AG10803 (cell line): ENCODE results near the gene LSP1.

Experiments
- DNase-seq: peaks from one replicate; pipeline ENCODE4 v3.0.0; 2010; ENCODE audit warnings: low read depth
- H3K4me3 ChIP-seq: 2 replicates; pipeline ENCODE4 v1.5.1; 2011; ENCODE audit warnings: mild to moderate bottlenecking, low read length, control low read depth
- TF ChIP-seq, protein P1 (sequence below): conservative IDR thresholded peaks from 2 replicates; pipeline ENCODE4 v1.5.1; 2011; ENCODE audit warnings: mild to moderate bottlenecking, low read length, control low read depth, inconsistent platforms

LSP1 gene

DNA sequence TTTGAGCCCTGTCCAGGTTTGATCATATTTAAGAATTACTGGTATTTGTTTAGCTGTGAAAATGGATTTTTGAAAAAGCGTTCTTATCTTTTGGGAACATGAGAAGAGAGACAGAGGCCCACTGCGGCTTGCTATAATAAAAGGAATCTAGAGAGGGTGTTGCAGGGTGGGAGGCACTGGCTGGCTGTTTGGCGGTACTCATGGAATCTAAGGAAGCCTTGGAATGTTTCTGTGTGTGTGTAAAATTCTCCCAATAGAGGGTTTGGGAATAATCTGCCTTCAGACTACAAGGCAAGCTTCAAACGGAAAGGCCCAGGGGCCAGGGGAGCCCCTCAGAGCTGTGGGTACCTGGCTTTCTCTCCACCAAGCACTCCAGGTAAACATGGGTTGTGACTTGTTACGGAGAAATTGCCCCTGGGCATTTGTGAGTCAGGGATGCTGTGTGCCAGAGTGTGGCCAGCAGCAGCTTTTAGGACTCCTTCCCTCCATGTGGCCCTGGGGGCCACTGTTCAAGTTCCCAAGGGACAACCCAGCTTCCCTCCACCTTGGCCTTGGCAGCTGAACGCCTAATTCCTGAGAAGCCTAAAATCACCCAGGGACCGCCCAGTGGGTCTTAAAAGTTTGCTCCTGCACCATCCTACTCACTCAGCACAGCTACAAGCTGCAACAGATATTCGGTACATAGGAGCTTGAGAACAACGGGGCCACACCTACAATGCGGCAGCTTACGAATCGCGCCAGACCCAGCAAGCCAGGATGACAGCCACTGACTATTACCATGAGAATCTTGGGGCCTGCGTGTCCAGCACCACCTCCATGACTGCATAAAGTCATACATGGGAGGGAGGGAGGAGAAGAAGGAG, 32.2 kb upstream of the LSP1 start:
- TF ChIP-seq, protein P1, sequence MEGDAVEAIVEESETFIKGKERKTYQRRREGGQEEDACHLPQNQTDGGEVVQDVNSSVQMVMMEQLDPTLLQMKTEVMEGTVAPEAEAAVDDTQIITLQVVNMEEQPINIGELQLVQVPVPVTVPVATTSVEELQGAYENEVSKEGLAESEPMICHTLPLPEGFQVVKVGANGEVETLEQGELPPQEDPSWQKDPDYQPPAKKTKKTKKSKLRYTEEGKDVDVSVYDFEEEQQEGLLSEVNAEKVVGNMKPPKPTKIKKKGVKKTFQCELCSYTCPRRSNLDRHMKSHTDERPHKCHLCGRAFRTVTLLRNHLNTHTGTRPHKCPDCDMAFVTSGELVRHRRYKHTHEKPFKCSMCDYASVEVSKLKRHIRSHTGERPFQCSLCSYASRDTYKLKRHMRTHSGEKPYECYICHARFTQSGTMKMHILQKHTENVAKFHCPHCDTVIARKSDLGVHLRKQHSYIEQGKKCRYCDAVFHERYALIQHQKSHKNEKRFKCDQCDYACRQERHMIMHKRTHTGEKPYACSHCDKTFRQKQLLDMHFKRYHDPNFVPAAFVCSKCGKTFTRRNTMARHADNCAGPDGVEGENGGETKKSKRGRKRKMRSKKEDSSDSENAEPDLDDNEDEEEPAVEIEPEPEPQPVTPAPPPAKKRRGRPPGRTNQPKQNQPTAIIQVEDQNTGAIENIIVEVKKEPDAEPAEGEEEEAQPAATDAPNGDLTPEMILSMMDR = no peak
- H3K4me3 ChIP-seq = no peak overlapping the region
- peak; percentile 62 for DNase-seq

DNA sequence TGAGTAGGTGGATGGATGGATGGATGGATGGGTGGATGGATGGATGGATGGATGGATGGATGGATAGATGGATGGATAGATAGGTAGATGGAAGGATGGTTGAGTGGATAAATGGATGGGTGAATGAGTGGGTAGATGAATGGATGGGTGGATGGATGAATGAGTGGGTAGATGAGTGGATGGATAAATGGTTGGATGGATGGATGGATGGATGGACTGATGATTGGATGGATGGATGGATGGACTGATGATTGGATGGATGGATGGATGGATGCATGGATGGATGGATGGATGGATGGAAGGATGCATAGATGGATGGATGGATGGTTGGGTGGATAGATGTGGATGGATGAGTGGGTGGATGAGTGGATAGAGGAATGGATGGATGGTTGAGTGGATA, 31.3 kb upstream of the LSP1 start:
- TF ChIP-seq, protein P1 = no peak

GRCh38 chr11:1822648-1823375, 30.1 kb upstream of the LSP1 start:
- TF ChIP-seq, protein P1 = no peak
- H3K4me3 ChIP-seq = no peak overlapping the region
- no peak for DNase-seq

More for the DNA sequence above, 31.3 kb upstream of the LSP1 start:
- DNase-seq = no peak
- no peak overlapping the region for H3K4me3 ChIP-seq

- TF ChIP-seq, protein P1 = no peak
- no peak for DNase-seq
- no peak overlapping the region for H3K4me3 ChIP-seq
Observed at GRCh38 chr11:1823376-1824220, 29.3 kb upstream of the LSP1 start.

- H3K4me3 ChIP-seq = no peak overlapping the region
- no peak for DNase-seq
- TF ChIP-seq, protein P1 = no peak
Observed at GRCh38 chr11:1824221-1825038, 28.5 kb upstream of the LSP1 start.

GRCh38 chr11:1825039-1825740, 27.7 kb upstream of the LSP1 start:
- TF ChIP-seq, protein P1 = peak; percentile 22; the same call in 1 of the 2 replicates
- DNase-seq = no peak
- H3K4me3 ChIP-seq = no peak overlapping the region
